H9 (cell line): Measurements from ENCODE around the gene TMED6. TPM values are rescaled to one million over a fixed set of nuclear protein-coding genes. Genes with fewer than 3 reads are reported as not detected.

Experiments
- DNase-seq: peaks from one replicate; pipeline ENCODE4 v3.0.0-alpha.2; 2017
- H2AFZ ChIP-seq: one replicate; pipeline ENCODE4 v1.6.1; 2013; ENCODE audit warnings: mild to moderate bottlenecking, low read length, control low read depth, moderate library complexity
- H2AK5ac ChIP-seq: 2 replicates; pipeline ENCODE4 v1.6.1; 2013; ENCODE audit warnings: low read length, control low read depth, mixed read lengths; ENCODE audit not compliant: insufficient read length
- H2BK120ac ChIP-seq: one replicate; pipeline ENCODE4 v1.6.1; 2013; ENCODE audit warnings: low read depth, mild to moderate bottlenecking, low read length, control low read depth, inconsistent platforms; ENCODE audit not compliant: poor library complexity, severe bottlenecking
- H2BK12ac ChIP-seq: 2 replicates; pipeline ENCODE4 v1.6.1; 2013; ENCODE audit warnings: low read length, control low read depth, mixed read lengths, low read depth; ENCODE audit not compliant: insufficient read length
- H2BK15ac ChIP-seq: 2 replicates; pipeline ENCODE4 v1.6.1; 2013; ENCODE audit warnings: low read depth, low read length, control low read depth
- H2BK20ac ChIP-seq: one replicate; pipeline ENCODE4 v1.6.1; 2013; ENCODE audit warnings: low read depth, mild to moderate bottlenecking, low read length, control low read depth, inconsistent platforms; ENCODE audit not compliant: poor library complexity, severe bottlenecking
- H2BK5ac ChIP-seq: 2 replicates; pipeline ENCODE4 v1.6.1; 2013; ENCODE audit warnings: low read length, control low read depth, mixed read lengths; ENCODE audit not compliant: insufficient read length
- H3K14ac ChIP-seq: 2 replicates; pipeline ENCODE4 v1.6.1; 2013; ENCODE audit warnings: low read length, control low read depth; ENCODE audit not compliant: insufficient read depth
- H3K18ac ChIP-seq: 2 replicates; pipeline ENCODE4 v1.6.1; 2013; ENCODE audit warnings: low read depth, mild to moderate bottlenecking, mixed read lengths, low read length, control low read depth; ENCODE audit not compliant: insufficient read length
- H3K23ac ChIP-seq: 2 replicates; pipeline ENCODE4 v1.6.1; 2013; ENCODE audit warnings: low read length, control low read depth, mixed read lengths, low read depth; ENCODE audit not compliant: insufficient read length
- H3K23me2 ChIP-seq: 2 replicates; pipeline ENCODE4 v1.6.1; 2013; ENCODE audit warnings: low read depth, mild to moderate bottlenecking, mixed read lengths, low read length, control low read depth; ENCODE audit not compliant: insufficient read length, poor library complexity, severe bottlenecking
- H3K27ac ChIP-seq: 2 replicates; pipeline ENCODE4 v1.5.1; 2013; ENCODE audit warnings: low read length, control low read depth, mixed read lengths, low read depth; ENCODE audit not compliant: insufficient read length
- H3K27me3 ChIP-seq: 2 replicates; pipeline ENCODE4 v1.6.1; 2013; ENCODE audit warnings: low read length, control low read depth, inconsistent platforms; ENCODE audit not compliant: insufficient read depth
- H3K4ac ChIP-seq: 2 replicates; pipeline ENCODE4 v1.6.1; 2013; ENCODE audit warnings: low read depth, mild to moderate bottlenecking, control low read depth, inconsistent platforms, low read length, moderate library complexity
- H3K4me1 ChIP-seq: 2 replicates; pipeline ENCODE4 v1.6.1; 2013; ENCODE audit warnings: low read length, control low read depth, inconsistent platforms; ENCODE audit not compliant: insufficient read depth
- H3K4me2 ChIP-seq: 2 replicates; pipeline ENCODE4 v1.6.1; 2013; ENCODE audit warnings: low read length, control low read depth, mixed read lengths; ENCODE audit not compliant: insufficient read length, insufficient read depth
- H3K56ac ChIP-seq: 2 replicates; pipeline ENCODE4 v1.6.1; 2013; ENCODE audit warnings: low read depth, mild to moderate bottlenecking, mixed read lengths, low read length, control low read depth; ENCODE audit not compliant: insufficient read length
- H3K79me1 ChIP-seq: 2 replicates; pipeline ENCODE4 v1.6.1; 2013; ENCODE audit warnings: low read depth, mild to moderate bottlenecking, moderate library complexity, low read length, control low read depth, inconsistent platforms; ENCODE audit not compliant: insufficient read depth, poor library complexity, severe bottlenecking
- H3K79me2 ChIP-seq: 2 replicates; pipeline ENCODE4 v1.6.1; 2013; ENCODE audit warnings: low read length, control low read depth, inconsistent platforms; ENCODE audit not compliant: insufficient read depth
- H3K9ac ChIP-seq: 2 replicates; pipeline ENCODE4 v1.6.1; 2013; ENCODE audit warnings: low read length, control low read depth, mixed read lengths; ENCODE audit not compliant: insufficient read length; ENCODE audit errors: extremely low read depth
- H3K9me3 ChIP-seq: one replicate; pipeline ENCODE4 v1.6.1; 2013; ENCODE audit warnings: low read depth, low read length, inconsistent platforms; ENCODE audit not compliant: control insufficient read depth
- H3T11ph ChIP-seq: one replicate; pipeline ENCODE4 v1.6.1; 2013; ENCODE audit warnings: mild to moderate bottlenecking, low read length, control low read depth, inconsistent platforms
- H4K20me1 ChIP-seq: one replicate; pipeline ENCODE4 v1.6.1; 2013; ENCODE audit not compliant: control insufficient read depth, insufficient read length, insufficient read depth
- H4K5ac ChIP-seq: 2 replicates; pipeline ENCODE4 v1.6.1; 2013; ENCODE audit warnings: low read depth, mild to moderate bottlenecking, mixed read lengths, low read length, control low read depth; ENCODE audit not compliant: insufficient read length
- H4K8ac ChIP-seq: replicated peaks from 2 replicates; pipeline ENCODE4 v1.6.1; 2013; ENCODE audit warnings: low read length, control low read depth, mixed read lengths, low read depth; ENCODE audit not compliant: insufficient read length
- H4K91ac ChIP-seq: 2 replicates; pipeline ENCODE4 v1.6.1; 2013; ENCODE audit warnings: low read depth, mild to moderate bottlenecking, moderate library complexity, mixed read lengths, low read length, control low read depth; ENCODE audit not compliant: insufficient read length
- H3K27ac Mint-ChIP-seq, 3 experiments: 2 replicates in 2 of 3; 3 replicates in 1 of 3; pipeline ENCODE4 v1.8.0; 2020 to 2021; ENCODE audit warnings: mixed read lengths in 3 of 3, mild to moderate bottlenecking in 1 of 3, moderate library complexity in 1 of 3
- H3K27me3 Mint-ChIP-seq: 2 replicates; pipeline ENCODE4 v1.8.0; 2021; ENCODE audit warnings: low read depth, mild to moderate bottlenecking, moderate library complexity, mixed read lengths
- H3K36me3 Mint-ChIP-seq, 3 experiments: 2 replicates in 2 of 3; 3 replicates in 1 of 3; pipeline ENCODE4 v1.8.0; 2020 to 2021; ENCODE audit warnings: low read depth in 3 of 3, mixed read lengths in 3 of 3; ENCODE audit not compliant: insufficient read depth in 1 of 3
- H3K4me1 Mint-ChIP-seq, 2 experiments: 2 replicates each; pipeline ENCODE4 v1.8.0; 2020; ENCODE audit warnings: mixed read lengths in 2 of 2
- H3K4me3 Mint-ChIP-seq, 2 experiments: 2 replicates in 1 of 2; 3 replicates in 1 of 2; pipeline ENCODE4 v1.8.0; 2020 to 2021; ENCODE audit warnings: mild to moderate bottlenecking in 2 of 2, mixed read lengths in 2 of 2, moderate library complexity in 1 of 2
- H3K9me3 Mint-ChIP-seq, 2 experiments: 2 replicates in 1 of 2; 3 replicates in 1 of 2; pipeline ENCODE4 v1.8.0; 2020; ENCODE audit warnings: mild to moderate bottlenecking in 2 of 2, mixed read lengths in 2 of 2, moderate library complexity in 1 of 2
- CTCF ChIP-seq: fragments of 200-600 bp; sonication (generic); conservative IDR thresholded peaks from 3 replicates; pipeline ENCODE4 v1.8.0; 2021; ENCODE audit warnings: antibody characterized with exemption, mild to moderate bottlenecking
- WGBS: extraction: QIAGEN DNeasy Blood & Tissue Kit; methylation state at CpG from one replicate; pipeline ENCODE4 v1.1.7; 2013; ENCODE audit warnings: missing lambda C conversion rate, low lambda C conversion rate, mixed read lengths; ENCODE audit not compliant: insufficient read length; ENCODE audit errors: extremely low coverage; 5-methylcytosine and 5-hydroxymethylcytosine counted together
- total RNA-seq: library from RNA; stranded (reverse); gene quantifications from 2 replicates; pipeline ENCODE4 v1.2.1, GENCODE V29; 2021

The TMED6 gene
- total RNA-seq, 1 experiment from 2014 or later = 0.31 TPM

DNA sequence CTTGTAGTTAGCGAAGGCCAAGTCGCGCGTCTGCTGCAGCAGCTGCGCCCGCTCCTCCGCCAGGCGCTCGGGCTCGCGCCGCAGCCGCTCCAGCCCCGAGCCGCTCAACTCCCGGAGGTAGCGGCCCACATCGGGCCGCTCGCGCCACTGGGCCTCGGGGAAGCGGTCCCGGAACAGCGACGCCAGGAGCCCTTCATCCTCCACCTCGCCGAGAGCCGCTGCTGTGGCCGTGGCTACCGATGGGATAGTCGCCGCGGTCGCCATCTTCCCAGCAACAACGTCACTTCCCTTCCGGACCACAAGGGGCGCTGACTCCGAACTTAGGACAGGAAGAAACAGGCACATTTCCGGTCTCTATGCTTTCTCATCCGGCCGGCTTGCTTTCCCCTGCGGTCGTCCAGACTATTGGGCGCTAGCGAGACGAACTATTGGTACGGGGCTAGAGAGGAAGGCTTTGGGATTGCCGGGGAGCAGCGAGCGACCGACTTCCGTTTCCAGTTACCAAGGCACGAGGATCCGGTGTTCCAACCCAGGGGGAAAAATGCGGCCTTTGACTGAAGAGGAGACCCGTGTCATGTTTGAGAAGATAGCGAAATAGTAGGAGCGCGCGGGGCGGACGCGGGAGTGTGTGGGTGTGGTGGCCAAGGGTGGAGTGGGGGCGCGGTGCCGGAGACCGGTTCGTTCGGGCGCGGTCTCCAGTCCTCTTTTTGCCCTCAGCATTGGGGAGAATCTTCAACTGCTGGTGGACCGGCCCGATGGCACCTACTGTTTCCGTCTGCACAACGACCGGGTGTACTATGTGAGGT is 12.1 kb downstream of the TMED6 start, which contains the start of the genes COG8 and NIP7:
COG8 (minus strand) TSS at position 276 of the 806 bp plus-strand sequence; CDS start at position 264, 12 bp downstream.
NIP7 (plus strand) TSS at position 484 of the 806 bp plus-strand sequence; CDS start at position 542, 58 bp downstream.
- no peak within 1 kb of the TSS for H3K27ac ChIP-seq

More for the DNA sequence above, 12.1 kb downstream of the TMED6 start, which contains the start of the genes COG8 and NIP7:
- Mint-ChIP-seq H3K27me3 (no peaks in the 10 kb centered on the region), H3K9me3 (no peaks in the 10 kb centered on the region), H3K4me1 (peaks cover 16 to 20% of the 10 kb centered on the region in 2 experiments), H3K36me3 (peaks cover 25 to 67% (median 53%) of the 10 kb centered on the region in 3 experiments; a peak in 6 of 7 replicates), H3K27ac (peak within 1 kb of the TSS; percentile 97 to 98 (median 98)), H3K4me3 (peak within 1 kb of the TSS; percentile 92 to 98)
- peak within 1 kb of the TSS; percentile 74 for H3K18ac ChIP-seq
- H3K4ac ChIP-seq = no peak within 1 kb of the TSS
- H2BK20ac ChIP-seq = no peak within 1 kb of the TSS
- peaks cover 7% of the 10 kb centered on the region for H3K23me2 ChIP-seq
- H2BK120ac ChIP-seq = no peak within 1 kb of the TSS
- peak within 1 kb of the TSS; percentile 97 for H3K9ac ChIP-seq
- H3K79me1 ChIP-seq = peaks cover 16% of the 10 kb centered on the region
- H3K14ac ChIP-seq = peak within 1 kb of the TSS; percentile 88
- H2AK5ac ChIP-seq = no peak within 1 kb of the TSS
- H2BK15ac ChIP-seq = no peak within 1 kb of the TSS
- H3K56ac ChIP-seq = no peak within 1 kb of the TSS
- no peaks in the 10 kb centered on the region for H3K9me3 ChIP-seq
- H3T11ph ChIP-seq = no peak within 1 kb of the TSS
- no peak within 1 kb of the TSS for H2BK12ac ChIP-seq
- DNase-seq = peak; percentile 97
- no peak within 1 kb of the TSS for H2BK5ac ChIP-seq
- TF ChIP-seq CTCF = peak; percentile 86
- H4K91ac ChIP-seq = no peak within 1 kb of the TSS
- no peak within 1 kb of the TSS for H4K8ac ChIP-seq
- no CpG with 5 or more reads among the region's 77 CpGs for WGBS
- peaks cover 5% of the 10 kb centered on the region; the same call in 1 of the 2 replicates for H3K79me2 ChIP-seq
- no peak within 1 kb of the TSS for H3K23ac ChIP-seq
- no peaks in the 10 kb centered on the region for H3K27me3 ChIP-seq
- H3K4me2 ChIP-seq = peak within 1 kb of the TSS; percentile 100
- H4K5ac ChIP-seq = no peak within 1 kb of the TSS
- no peaks in the 10 kb centered on the region for H4K20me1 ChIP-seq
- no peaks in the 10 kb centered on the region for H3K4me1 ChIP-seq
- no peak within 1 kb of the TSS for H2AFZ ChIP-seq
